ENCODE results near the gene ANKAR. TPM values are rescaled to one million over a fixed set of nuclear protein-coding genes. Genes with fewer than 3 reads are reported as not detected.

The ANKAR gene
- total RNA-seq, 1 experiment from 2014 or later = 4.4 TPM

DNA sequence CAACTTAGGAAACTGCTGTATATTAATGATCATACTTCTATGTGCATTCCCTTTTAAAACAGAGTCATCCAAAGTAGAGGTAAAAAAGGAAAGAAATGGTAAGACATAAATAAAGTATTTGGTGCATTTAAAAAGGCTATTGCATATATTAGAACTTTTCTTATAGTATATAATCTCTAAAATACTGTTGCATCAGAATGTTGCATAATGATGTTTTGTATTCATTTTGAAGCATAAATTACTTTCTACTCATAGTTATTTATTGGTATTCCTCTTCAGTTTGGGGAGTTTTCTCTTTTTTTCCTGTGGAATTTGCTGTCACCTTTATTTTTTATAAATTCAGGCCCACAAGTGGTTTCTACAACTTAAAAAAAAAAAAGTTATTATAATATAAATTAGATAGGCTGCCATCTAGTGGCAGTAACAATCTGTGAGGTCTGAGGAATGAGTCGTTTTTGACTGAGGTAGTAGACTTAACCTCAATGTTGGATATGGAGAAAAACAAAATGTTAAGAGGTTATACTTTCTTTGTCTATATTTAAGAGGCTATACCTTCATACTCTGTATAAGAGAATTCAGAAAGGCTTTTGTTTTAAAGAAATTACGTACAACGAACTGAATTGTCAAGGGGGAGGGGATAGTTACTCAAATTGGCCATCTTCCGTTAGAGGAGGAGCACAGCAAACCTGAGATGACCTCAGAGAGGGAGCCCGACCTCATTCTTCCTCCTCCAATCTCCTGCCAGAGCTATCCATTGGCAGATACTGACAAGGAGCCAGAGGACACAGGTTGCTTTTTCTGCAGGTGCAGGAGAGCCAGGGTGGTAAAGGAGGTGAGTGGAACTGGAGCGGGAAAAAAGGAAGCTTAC is 23.8 kb downstream of the ANKAR start:
- POLR2A ChIA-PET = no interaction called here
- no peaks in the 10 kb centered on the region for H3K36me3 ChIP-seq (ENCODE audit: control insufficient read depth, insufficient read depth, low read length)
- H3K4me1 ChIP-seq (ENCODE audit: control insufficient read depth, insufficient read depth, low read length) = peaks cover 2% of the 10 kb centered on the region; the same call in 1 of the 2 replicates
- no peaks in the 10 kb centered on the region for H3K9me3 ChIP-seq (ENCODE audit: control insufficient read depth, insufficient read depth, low read depth, low read length)
- no peak overlapping the region; the same call in 1 of the 2 replicates for H3K27ac ChIP-seq (ENCODE audit: low read length)
- ATAC-seq = peak; percentile 76; the same call in 1 of the 2 replicates
- in situ Hi-C loops (cut with HindIII; ENCODE audit: low pct_unique_long_range_greater_than_20kb, low sequenced_read_pairs) (no loop called here), intact Hi-C loops (cut with micrococcal nuclease; ENCODE audit: unreplicated experiment) (loop anchor here (5.0 kb wide), 1 partner anchor 36 kb away; the partner anchor contains the start of gene ASNSD1)
- no peak for DNase-seq (ENCODE audit: low read depth, low spot score)
- TF ChIP-seq, protein P1, sequence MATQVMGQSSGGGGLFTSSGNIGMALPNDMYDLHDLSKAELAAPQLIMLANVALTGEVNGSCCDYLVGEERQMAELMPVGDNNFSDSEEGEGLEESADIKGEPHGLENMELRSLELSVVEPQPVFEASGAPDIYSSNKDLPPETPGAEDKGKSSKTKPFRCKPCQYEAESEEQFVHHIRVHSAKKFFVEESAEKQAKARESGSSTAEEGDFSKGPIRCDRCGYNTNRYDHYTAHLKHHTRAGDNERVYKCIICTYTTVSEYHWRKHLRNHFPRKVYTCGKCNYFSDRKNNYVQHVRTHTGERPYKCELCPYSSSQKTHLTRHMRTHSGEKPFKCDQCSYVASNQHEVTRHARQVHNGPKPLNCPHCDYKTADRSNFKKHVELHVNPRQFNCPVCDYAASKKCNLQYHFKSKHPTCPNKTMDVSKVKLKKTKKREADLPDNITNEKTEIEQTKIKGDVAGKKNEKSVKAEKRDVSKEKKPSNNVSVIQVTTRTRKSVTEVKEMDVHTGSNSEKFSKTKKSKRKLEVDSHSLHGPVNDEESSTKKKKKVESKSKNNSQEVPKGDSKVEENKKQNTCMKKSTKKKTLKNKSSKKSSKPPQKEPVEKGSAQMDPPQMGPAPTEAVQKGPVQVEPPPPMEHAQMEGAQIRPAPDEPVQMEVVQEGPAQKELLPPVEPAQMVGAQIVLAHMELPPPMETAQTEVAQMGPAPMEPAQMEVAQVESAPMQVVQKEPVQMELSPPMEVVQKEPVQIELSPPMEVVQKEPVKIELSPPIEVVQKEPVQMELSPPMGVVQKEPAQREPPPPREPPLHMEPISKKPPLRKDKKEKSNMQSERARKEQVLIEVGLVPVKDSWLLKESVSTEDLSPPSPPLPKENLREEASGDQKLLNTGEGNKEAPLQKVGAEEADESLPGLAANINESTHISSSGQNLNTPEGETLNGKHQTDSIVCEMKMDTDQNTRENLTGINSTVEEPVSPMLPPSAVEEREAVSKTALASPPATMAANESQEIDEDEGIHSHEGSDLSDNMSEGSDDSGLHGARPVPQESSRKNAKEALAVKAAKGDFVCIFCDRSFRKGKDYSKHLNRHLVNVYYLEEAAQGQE (IDR thresholded peaks at IDR 0.05; ENCODE audit: insufficient read depth in 1 of 2, low read depth in 2 of 2, low read length in 1 of 2) = no peak
- no peak for TF ChIP-seq POLR2AphosphoS5 (IDR thresholded peaks at IDR 0.05; ENCODE audit: low read depth, low read length)
- TF ChIP-seq, protein P2, sequence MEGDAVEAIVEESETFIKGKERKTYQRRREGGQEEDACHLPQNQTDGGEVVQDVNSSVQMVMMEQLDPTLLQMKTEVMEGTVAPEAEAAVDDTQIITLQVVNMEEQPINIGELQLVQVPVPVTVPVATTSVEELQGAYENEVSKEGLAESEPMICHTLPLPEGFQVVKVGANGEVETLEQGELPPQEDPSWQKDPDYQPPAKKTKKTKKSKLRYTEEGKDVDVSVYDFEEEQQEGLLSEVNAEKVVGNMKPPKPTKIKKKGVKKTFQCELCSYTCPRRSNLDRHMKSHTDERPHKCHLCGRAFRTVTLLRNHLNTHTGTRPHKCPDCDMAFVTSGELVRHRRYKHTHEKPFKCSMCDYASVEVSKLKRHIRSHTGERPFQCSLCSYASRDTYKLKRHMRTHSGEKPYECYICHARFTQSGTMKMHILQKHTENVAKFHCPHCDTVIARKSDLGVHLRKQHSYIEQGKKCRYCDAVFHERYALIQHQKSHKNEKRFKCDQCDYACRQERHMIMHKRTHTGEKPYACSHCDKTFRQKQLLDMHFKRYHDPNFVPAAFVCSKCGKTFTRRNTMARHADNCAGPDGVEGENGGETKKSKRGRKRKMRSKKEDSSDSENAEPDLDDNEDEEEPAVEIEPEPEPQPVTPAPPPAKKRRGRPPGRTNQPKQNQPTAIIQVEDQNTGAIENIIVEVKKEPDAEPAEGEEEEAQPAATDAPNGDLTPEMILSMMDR (IDR thresholded peaks at IDR 0.05) = peak; percentile 70
- no peak overlapping the region for H3K4me3 ChIP-seq (ENCODE audit: low read depth in 2 of 2, low read length in 2 of 2)
- H3K27me3 ChIP-seq (ENCODE audit: control insufficient read depth, insufficient read depth, low read length) = no peaks in the 10 kb centered on the region
- CTCF ChIA-PET = interaction anchor here (1.0 kb wide), 1 partner anchor 24 kb away, joined by 3 read pairs; no protein-coding TSS in a partner anchor
- BruUV-seq (replicated peaks) = no TSS peak

DNA sequence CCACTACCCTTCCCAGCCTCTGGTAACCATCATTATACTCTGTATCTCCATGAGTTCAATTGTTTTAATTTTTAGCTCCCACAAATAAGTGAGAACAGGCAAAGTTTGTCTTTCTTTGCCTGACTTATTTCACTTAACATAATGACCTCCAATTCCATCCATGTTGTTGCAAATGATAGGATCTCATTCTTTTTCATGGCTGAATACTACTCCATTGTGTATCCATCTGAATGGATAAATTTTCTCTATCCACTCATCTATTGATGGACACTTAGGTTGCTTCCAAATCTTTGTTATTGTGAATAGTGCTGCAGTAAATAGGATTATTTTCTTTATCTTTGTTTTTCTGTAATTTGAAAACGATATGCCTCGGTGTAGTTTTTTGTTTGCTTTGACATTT is 26.2 kb downstream of the ANKAR start:
- H3K4me3 ChIP-seq (ENCODE audit: low read depth in 2 of 2, low read length in 2 of 2) = no peak overlapping the region
- no peaks in the 10 kb centered on the region for H3K36me3 ChIP-seq (ENCODE audit: control insufficient read depth, insufficient read depth, low read length)
- ATAC-seq (no peak), DNase-seq (ENCODE audit: low read depth, low spot score) (no peak)
- H3K4me1 ChIP-seq (ENCODE audit: control insufficient read depth, insufficient read depth, low read length) = peaks cover 2% of the 10 kb centered on the region; the same call in 1 of the 2 replicates
- no peak overlapping the region for H3K27ac ChIP-seq (ENCODE audit: low read length)
- in situ Hi-C loops (cut with HindIII; ENCODE audit: low pct_unique_long_range_greater_than_20kb, low sequenced_read_pairs) = no loop called here
- H3K27me3 ChIP-seq (ENCODE audit: control insufficient read depth, insufficient read depth, low read length) = no peaks in the 10 kb centered on the region
- TF ChIP-seq, protein P2 (IDR thresholded peaks at IDR 0.05) = no peak
- no peak for TF ChIP-seq TCF7L2 (IDR thresholded peaks at IDR 0.05; ENCODE audit: low read depth, low read length)
- no peak for TF ChIP-seq POLR2AphosphoS5 (IDR thresholded peaks at IDR 0.05; ENCODE audit: low read depth, low read length)
- TF ChIP-seq, protein P1 (IDR thresholded peaks at IDR 0.05; ENCODE audit: insufficient read depth in 1 of 2, low read depth in 2 of 2, low read length in 1 of 2) = no peak
- TF ChIP-seq SIN3A (IDR thresholded peaks at IDR 0.05; ENCODE audit: borderline replicate concordance, insufficient read depth, low read depth, low read length) = no peak
- intact Hi-C loops (cut with micrococcal nuclease; ENCODE audit: unreplicated experiment) = no loop called here
- H3K9me3 ChIP-seq (ENCODE audit: control insufficient read depth, insufficient read depth, low read depth, low read length) = no peaks in the 10 kb centered on the region
- ChIA-PET CTCF (no interaction called here), POLR2A (no interaction called here)
- no TSS peak for BruUV-seq (replicated peaks)

All from Panc1 (cell line).